Suppressor macrophage (primary cell): Measurements from ENCODE around the gene TTK.
"Not testable (repeated sequence)": the region's sequence is repeated elsewhere in the genome, so short reads cannot be mapped to it uniquely, and the experiment has no call there.

Source experiments
- DNase-seq, 4 experiments: peaks; one replicate each; pipeline ENCODE4 v3.0.0-alpha.2; 2020 to 2022

The TTK gene

DNA sequence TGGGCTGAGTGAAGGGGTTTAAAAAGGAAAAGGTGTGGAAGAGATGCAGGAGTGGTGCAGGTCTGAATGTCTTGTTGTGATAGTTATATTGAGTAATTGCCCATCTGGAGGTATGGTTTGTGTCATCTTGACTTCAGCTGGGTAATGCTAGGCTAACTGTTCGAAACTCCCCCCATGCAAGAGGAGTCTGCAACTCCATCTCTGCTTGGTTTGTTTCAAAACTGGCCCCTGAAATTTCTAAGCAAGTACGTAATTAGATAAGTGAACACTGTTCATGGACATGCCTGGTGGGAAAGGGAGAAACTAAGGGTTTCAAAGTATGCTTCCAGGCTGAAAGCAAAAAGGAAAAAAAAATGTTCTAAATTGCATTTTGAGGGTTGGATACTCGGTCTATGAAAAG is 17.1 kb downstream of the TTK start:
- DNase-seq, result no peak

DNA sequence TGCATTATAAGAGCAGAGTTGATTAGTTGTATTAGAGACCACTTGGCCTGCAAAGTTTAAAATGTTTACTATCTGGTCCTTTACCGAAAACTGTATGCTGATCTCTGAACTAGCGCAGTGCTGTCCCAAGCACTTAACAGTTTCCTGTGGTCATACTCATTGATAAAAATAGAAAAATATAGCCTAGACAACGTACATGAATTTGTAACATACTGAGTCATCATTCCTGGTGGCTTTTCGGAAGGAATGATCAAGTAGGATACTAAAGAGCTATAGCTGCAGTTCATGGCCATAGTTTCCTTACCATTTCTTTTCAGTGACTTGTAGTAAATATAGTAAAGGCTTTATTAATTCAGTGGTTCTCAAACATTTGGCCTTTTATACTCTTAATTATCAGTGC is 18.4 kb downstream of the TTK start:
- DNase-seq, result no peak

DNA sequence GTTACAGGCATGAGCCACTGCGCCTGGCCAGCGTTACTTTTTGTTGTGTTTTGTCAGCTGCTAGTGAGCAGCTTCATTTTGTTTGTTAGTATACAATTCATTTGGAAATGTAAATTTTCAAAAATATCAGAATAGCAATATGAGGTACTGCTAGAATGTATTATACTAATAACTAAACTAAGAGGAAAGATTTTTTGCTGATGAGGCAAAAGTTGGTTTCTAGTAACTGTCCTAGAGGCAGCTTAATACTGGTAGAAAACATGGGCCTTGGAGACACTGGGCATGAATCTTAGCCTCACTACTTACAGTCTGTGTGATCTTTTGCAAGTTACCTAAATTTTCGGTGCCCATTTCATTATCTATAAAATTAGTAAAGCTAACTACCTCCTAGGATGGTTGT is 24.1 kb downstream of the TTK start:
- no peak for DNase-seq

DNA sequence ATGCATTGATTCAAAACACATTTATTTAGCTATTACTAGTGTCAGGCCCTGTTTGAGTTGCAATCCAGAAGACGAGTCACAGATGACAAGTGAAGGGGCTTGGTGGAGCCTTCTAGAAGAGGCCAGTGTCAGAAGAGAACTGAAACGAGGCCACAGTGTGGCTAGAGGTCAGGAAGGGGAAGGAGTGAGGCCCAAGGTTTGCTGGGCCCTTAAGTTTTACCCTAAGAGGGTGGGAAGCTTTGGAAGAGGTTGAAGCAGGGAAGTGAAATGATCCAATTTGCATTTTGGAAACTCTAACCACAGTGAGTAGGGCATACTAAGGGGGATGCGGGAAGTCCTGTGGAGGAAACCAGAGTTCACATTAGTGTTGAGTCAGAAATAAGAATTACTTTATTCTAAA is 25.0 kb downstream of the TTK start:
- peak; percentile 31 to 62 (median 50) for DNase-seq

DNA sequence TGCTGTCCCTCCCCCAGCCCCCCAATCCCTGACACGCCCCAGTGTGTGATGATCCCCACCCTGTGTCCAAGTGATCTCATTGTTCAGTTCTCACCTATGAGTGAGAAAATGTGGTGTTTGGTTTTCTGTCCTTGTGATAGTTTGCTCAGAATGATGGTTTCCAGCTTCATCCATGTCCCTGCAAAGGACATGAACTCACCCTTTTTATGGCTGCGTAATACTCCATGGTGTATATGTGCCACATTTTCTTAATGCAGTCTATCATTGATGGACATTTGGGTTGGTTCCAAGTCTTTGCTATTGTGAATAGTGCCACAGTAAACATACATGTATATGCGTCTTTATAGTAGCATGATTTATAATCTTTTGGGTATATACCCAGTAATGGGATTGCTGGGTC is 43.8 kb downstream of the TTK start:
- DNase-seq, result not testable (repeated sequence)

DNA sequence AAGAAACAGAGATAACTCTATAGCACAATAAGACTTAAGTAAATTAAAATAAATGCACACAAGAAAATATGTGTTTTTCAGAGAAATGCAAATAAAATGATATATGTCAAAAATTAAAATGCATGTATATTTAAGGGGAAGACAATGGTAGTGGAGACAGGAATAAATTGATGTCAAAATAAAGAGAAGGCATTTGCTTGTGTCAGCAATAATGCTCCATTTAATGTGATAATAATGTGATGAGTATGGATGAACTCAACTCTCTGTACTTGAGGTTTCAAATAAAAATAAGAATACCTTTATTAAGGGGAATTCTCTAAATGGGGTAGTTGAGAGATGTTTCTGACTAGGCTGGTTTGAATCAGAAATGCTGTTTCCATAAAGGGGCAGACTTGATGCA is 56.3 kb downstream of the TTK start:
- DNase-seq, result no peak

DNA sequence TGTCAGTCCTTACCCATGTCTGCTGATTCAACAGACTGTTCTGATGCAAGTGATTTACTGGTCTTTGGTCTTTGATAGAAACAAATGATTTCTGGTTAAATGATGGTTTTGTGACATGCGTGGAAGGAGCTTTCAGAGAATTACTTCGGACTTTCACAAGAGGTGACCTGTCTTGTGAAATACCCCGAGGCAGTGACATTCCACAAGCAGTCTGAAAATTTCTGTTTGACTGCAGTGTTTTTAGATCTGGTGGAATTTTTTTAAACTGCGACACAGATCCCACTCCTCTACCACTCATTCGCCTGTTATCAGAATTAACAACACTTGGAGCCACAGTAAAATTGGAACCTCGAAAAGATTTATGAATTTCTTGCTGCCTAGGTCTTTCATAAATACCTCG is 63.7 kb downstream of the TTK start:
- not testable (repeated sequence) for DNase-seq

DNA sequence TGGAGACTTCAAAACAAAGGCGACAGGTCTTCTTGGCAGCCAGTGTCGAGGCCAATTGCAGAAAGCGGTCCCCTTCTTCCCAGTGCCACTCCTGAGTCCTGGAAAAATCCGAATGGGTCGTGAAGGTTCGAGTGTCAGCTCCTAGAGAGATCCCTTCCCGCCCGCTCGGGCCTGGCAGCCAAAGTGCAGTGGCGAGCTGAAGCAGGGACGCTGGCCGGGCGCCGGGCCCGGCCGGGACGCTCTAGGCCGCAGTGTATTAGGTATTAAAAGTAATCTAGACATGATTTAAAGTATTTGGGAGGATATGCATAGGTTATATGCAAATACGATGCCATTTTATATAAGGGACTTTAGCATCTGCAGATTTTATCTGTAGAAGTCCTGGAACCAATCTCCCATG is 66.0 kb downstream of the TTK start:
- not testable (repeated sequence) for DNase-seq

DNA sequence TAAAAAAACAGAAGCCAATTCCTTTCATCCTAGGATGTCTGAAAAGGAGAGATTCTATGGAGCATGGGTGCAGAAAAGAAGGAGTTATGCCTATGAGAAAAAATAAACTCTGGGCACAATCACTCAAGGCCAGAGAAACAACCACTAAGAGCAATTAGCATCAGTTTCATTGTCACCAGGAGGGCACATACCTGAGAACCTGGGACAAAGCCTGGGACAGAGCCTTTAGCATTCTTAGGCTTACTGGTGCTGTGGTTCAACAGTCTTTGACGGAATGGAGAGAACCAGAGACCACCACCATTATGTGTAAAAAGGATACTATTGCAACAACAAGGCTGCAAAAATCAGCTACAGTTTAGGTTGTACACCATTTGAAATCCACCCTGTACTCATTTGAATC is 72.6 kb downstream of the TTK start:
- DNase-seq, result no peak

DNA sequence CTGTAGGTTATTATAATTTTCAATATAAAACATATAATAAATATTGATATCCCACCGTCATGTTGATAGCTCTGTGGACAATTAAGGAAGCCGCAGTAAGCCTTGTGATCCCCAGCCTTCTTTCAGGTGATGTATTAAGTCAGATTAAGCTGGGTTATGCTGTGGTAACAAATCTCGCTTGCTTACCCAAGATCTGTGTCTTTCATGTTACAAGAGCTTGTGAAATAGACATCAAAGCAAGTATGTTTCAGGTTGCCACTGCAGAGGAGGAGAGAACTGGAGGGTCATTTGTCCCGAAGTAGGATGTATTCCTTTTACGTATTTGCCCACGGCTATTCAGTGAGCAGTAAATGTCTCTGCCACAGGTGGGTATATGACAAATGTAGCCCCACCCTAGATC is 84.2 kb downstream of the TTK start:
- DNase-seq, result no peak

DNA sequence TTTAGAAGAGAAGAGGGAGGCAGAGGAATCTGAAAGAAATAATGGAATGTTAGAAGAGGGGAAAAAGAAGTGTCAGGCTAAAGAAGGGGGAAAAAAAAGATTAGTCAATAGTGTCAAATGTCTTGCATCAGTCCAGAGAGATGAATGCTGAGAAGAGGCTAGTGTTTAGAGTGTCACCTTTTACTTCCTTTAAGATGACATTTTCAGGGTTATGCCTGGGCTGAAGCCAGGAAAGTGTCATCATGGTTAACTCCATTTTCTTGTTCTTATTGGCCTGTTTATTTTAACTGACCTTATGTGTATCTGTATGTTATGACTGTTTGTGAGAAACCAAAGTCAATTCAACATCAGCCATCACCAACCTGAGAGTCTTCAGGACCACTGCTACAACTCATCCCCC is 87.1 kb downstream of the TTK start:
- no peak for DNase-seq
